GM06990 (cell line): ENCODE measurements around the gene MTCL3.

Experiments used
- DNase-seq: peaks from one replicate; pipeline ENCODE4 v3.0.0-alpha.2; 2011; ENCODE audit not compliant: insufficient read length; ENCODE audit errors: extremely low read depth
- H3K27me3 ChIP-seq: replicated peaks from 2 replicates; pipeline ENCODE4 v1.6.0; 2011; ENCODE audit warnings: low read length; ENCODE audit not compliant: control insufficient read depth, insufficient read depth
- H3K36me3 ChIP-seq: 2 replicates; pipeline ENCODE4 v1.5.1; 2011; ENCODE audit warnings: low read length; ENCODE audit not compliant: control insufficient read depth, insufficient read depth
- H3K4me3 ChIP-seq: replicated peaks from 2 replicates; pipeline ENCODE4 v1.5.1; 2011; ENCODE audit warnings: low read depth, mild to moderate bottlenecking, control low read depth, low read length
- TF ChIP-seq, protein P1 (sequence below): IDR thresholded peaks from 2 replicates; pipeline ENCODE4 v1.5.1; 2011; ENCODE audit warnings: low read length, control low read depth, mild to moderate bottlenecking, inconsistent platforms; ENCODE audit not compliant: insufficient read depth, poor library complexity, severe bottlenecking

MTCL3 gene

DNA sequence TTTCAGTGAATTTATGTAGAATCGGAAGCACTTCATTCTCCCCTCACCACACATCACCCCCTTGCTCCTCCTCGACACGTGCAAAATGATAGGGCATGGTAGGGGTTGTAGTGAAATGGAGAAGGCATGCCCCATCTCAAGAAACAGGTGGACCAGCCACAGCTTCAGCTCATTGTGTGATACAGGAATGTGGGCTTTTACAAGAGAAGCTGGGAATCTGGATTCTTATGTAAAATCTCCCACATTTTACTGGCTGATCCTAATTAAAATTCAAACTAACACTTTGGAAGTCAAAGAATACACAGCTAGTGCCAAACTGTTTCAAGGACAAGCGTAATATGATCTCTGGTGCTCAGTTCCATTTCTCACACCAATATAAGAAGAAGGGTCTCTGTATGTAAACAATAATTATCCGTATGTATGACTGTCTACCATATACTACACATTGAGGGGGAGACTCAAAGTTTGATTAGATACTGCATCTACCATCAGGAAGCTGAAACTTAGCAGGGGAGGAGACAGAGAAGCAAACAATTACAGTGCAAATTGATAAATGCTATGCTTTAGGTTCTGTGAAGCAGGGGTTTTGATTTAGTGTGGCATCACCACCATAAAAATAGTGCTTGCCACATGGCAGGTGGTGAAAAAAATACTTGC lies 35.6 kb downstream of the MTCL3 start:
- Histone ChIP-seq H3K27me3 (no peaks in the 10 kb centered on the region), H3K36me3 (no peaks in the 10 kb centered on the region), H3K4me3 (no peak overlapping the region)
- TF ChIP-seq, protein P1, sequence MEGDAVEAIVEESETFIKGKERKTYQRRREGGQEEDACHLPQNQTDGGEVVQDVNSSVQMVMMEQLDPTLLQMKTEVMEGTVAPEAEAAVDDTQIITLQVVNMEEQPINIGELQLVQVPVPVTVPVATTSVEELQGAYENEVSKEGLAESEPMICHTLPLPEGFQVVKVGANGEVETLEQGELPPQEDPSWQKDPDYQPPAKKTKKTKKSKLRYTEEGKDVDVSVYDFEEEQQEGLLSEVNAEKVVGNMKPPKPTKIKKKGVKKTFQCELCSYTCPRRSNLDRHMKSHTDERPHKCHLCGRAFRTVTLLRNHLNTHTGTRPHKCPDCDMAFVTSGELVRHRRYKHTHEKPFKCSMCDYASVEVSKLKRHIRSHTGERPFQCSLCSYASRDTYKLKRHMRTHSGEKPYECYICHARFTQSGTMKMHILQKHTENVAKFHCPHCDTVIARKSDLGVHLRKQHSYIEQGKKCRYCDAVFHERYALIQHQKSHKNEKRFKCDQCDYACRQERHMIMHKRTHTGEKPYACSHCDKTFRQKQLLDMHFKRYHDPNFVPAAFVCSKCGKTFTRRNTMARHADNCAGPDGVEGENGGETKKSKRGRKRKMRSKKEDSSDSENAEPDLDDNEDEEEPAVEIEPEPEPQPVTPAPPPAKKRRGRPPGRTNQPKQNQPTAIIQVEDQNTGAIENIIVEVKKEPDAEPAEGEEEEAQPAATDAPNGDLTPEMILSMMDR = no peak
- DNase-seq = no peak

DNA sequence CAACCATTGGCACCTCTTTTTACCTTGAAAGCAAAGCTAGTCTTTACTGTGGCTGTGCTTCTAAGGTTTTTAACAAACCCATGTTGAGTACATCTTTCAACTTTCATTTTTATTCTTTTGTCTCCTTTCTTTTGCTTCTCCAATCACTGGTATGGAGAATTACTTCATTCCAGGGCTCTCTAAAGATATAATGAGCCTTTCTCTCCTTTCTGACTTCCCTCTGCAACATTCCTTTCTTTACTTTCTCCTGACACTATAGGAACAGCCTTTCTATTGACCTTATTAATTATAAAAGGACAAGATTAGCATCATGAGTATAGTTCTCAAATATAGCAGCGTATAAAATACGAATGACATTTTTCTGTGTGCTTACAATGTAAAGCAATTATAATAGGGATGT lies 36.8 kb downstream of the MTCL3 start:
- Histone ChIP-seq H3K4me3 (no peak overlapping the region), H3K27me3 (no peaks in the 10 kb centered on the region), H3K36me3 (no peaks in the 10 kb centered on the region)
- DNase-seq = no peak
- TF ChIP-seq, protein P1 = no peak

DNA sequence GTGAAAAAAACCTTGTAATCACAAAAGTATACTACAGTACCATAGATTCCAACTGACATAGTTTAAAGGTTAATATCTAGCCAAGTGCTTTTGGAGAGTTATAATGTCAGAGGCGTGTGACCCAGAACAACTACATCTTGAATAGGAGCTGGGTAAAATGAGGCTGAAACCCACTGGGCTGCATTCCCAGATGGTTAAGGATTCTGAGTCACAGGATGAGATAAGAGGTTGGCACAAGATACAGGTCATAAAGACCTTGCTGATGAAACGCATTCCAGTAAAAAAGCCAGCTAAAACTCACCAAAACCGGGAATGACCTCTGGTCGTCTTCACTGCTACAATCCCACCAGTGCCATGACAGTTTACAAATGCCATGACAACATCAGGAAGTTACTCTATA lies 37.5 kb downstream of the MTCL3 start:
- TF ChIP-seq, protein P1 = no peak
- H3K36me3 ChIP-seq = no peaks in the 10 kb centered on the region
- no peak overlapping the region for H3K4me3 ChIP-seq
- H3K27me3 ChIP-seq = no peaks in the 10 kb centered on the region
- DNase-seq = no peak

DNA sequence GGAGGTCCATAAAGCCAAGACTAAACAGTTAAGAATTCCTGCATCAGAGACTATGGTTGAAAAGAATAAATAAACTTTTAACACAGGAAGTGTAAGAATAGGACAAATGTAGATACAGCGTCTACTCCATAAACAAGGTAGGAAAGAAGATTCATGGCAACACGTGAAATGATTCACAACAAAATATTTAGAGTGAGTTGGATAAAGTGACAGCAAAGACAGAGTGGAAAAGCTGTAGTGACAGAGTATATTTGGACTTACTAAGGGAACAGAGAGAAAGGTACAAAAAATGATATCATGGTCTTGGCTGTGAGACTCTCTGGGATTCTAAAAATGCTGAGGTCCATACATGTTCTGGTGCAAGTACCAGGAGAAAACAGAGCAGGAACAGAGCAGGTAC lies 38.0 kb downstream of the MTCL3 start:
- Histone ChIP-seq H3K27me3 (no peaks in the 10 kb centered on the region), H3K36me3 (no peaks in the 10 kb centered on the region), H3K4me3 (no peak overlapping the region)
- DNase-seq = no peak
- TF ChIP-seq, protein P1 = no peak

DNA sequence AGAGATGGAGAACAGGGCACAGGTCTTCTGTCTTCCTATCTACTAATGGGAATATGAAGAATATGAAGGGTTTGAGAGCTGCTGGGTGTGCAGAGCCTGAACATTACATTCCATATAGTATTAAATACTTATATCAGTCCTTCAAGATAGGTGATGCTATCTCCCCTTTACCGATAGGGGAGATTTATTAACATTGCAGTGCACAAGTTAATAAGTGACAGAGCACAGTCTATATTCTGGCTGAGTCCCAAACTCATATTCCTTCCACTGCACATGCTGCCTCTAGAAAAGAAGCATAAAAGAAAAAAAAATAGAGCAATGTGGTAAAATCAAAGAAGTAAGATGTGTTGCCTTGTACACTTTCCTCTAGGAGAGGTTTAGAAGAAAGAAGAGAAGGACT lies 41.5 kb downstream of the MTCL3 start:
- H3K27me3 ChIP-seq = no peaks in the 10 kb centered on the region
- no peak overlapping the region for H3K4me3 ChIP-seq
- no peaks in the 10 kb centered on the region for H3K36me3 ChIP-seq
- DNase-seq = no peak
- TF ChIP-seq, protein P1 = no peak

DNA sequence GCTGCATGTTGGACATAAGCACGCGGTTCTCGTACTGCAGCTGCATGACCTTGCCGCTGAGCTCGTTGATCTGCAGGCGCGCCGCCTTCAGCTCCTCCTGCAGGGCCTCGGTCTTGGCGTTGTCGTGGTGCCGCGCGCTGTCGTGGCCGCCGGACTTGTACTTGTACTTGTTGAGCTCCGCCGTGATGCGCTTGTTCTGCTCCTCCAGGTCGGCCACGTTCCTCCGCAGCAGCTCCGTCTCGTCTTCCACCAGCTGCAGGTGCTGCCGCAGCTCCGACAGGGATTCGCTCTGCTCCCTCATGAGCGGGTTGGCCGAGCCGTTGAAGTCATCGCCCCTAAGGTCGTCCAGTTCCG lies 43.3 kb downstream of the MTCL3 start:
- Histone ChIP-seq H3K36me3 (no peaks in the 10 kb centered on the region), H3K4me3 (no peak overlapping the region), H3K27me3 (no peaks in the 10 kb centered on the region)
- TF ChIP-seq, protein P1 = no peak
- DNase-seq = peak; percentile 9
